GM21423 (cell line): Measurements from ENCODE around the gene TTC13.

Source experiments
- ATAC-seq: cut with Tn5 transposase; IDR thresholded peaks from one replicate; pipeline ENCODE4 v1.9.1; 2021; ENCODE audit warnings: mild to moderate bottlenecking, moderate library complexity; ENCODE audit not compliant: unreplicated experiment

The TTC13 gene

GRCh38 chr1:230857822-230858221, 120.8 kb downstream of the TTC13 start:
- ATAC-seq, result no peak

- no peak for ATAC-seq
These were observed 121.6 kb downstream of the TTC13 start for GRCh38 chr1:230857077-230857476.
